ENCODE measurements around the gene XBP1.

GRCh38 chr22:28838971-28839370 lies 38.6 kb upstream of the XBP1 start:
- no peak for TF ChIP-seq REST (IDR thresholded peaks at IDR 0.05; ENCODE audit: low read depth, low read length)
- TF ChIP-seq STAT3 (IDR thresholded peaks at IDR 0.05; ENCODE audit: low read depth, low read length) = no peak
- no peak for TF ChIP-seq CTCF (IDR thresholded peaks at IDR 0.05 in 2 of 3, conservative IDR thresholded peaks at IDR 0.05 in 1 of 3; ENCODE audit: control insufficient read depth in 2 of 3, extremely low read depth in 1 of 3, insufficient read depth in 1 of 3, low read depth in 3 of 3, low read length in 3 of 3)
- no peak for TF ChIP-seq SIN3A (IDR thresholded peaks at IDR 0.05; ENCODE audit: low read depth, low read length)
- TF ChIP-seq NR2C1 (IDR thresholded peaks at IDR 0.05) = no peak
- TF ChIP-seq ESRRA (IDR thresholded peaks at IDR 0.05; ENCODE audit: low read length) = no peak
- TF ChIP-seq ATF2 (IDR thresholded peaks at IDR 0.05; ENCODE audit: low read length) = no peak
- no peak for TF ChIP-seq NFXL1 (IDR thresholded peaks at IDR 0.05; ENCODE audit: borderline replicate concordance)
- TF ChIP-seq STAT1 (conservative IDR thresholded peaks at IDR 0.05) = no peak
- no peak for TF ChIP-seq RAD21 (IDR thresholded peaks at IDR 0.05; ENCODE audit: insufficient read depth, low read depth, low read length)
- TF ChIP-seq CEBPB (IDR thresholded peaks at IDR 0.05; ENCODE audit: borderline replicate concordance in 1 of 2, low read depth in 2 of 2, low read length in 2 of 2) = no peak

Data from GM12878 (cell line).